GM18867 (cell line): ENCODE results near the gene LHCGR.
A peak's percentile ranks its signal among the peaks of the same experiment; 100 is the strongest.
"Not testable (repeated sequence)": the region's sequence is repeated elsewhere in the genome, so short reads cannot be mapped to it uniquely, and the experiment has no call there.

Experiments used
- ATAC-seq: cut with Tn5 transposase; IDR thresholded peaks from one replicate; pipeline ENCODE4 v1.9.1; 2021; ENCODE audit warnings: mild to moderate bottlenecking, moderate library complexity; ENCODE audit not compliant: unreplicated experiment

The LHCGR gene

GRCh38 chr2:48749291-48750127 lies 6.0 kb downstream of the LHCGR start:
- peak; percentile 57 for ATAC-seq

GRCh38 chr2:48747319-48747718 lies 8.2 kb downstream of the LHCGR start:
- no peak for ATAC-seq

- ATAC-seq = not testable (repeated sequence)
These were observed 16.3 kb downstream of the LHCGR start for GRCh38 chr2:48739236-48739635.

- ATAC-seq = no peak
These were observed 16.7 kb downstream of the LHCGR start for GRCh38 chr2:48738806-48739205.

- no peak for ATAC-seq
These were observed 19.3 kb downstream of the LHCGR start for GRCh38 chr2:48736251-48736650.

GRCh38 chr2:48734576-48735303 lies 20.8 kb downstream of the LHCGR start:
- no peak for ATAC-seq

- no peak for ATAC-seq
These were observed 22.4 kb downstream of the LHCGR start for GRCh38 chr2:48733067-48733503.

- ATAC-seq = no peak
These were observed 26.7 kb downstream of the LHCGR start for GRCh38 chr2:48728840-48729239.

GRCh38 chr2:48728295-48728694 lies 27.2 kb downstream of the LHCGR start:
- no peak for ATAC-seq

GRCh38 chr2:48727560-48727959 lies 28.0 kb downstream of the LHCGR start:
- ATAC-seq = no peak

- no peak for ATAC-seq
These were observed 29.6 kb downstream of the LHCGR start for GRCh38 chr2:48725696-48726494.

- no peak for ATAC-seq
These were observed 31.2 kb downstream of the LHCGR start for GRCh38 chr2:48724278-48724677.

GRCh38 chr2:48723129-48723528 lies 32.4 kb downstream of the LHCGR start:
- no peak for ATAC-seq

GRCh38 chr2:48722391-48722790 lies 33.1 kb downstream of the LHCGR start:
- no peak for ATAC-seq

GRCh38 chr2:48721158-48721557 lies 34.4 kb downstream of the LHCGR start:
- no peak for ATAC-seq

- ATAC-seq = no peak
These were observed 35.9 kb downstream of the LHCGR start for GRCh38 chr2:48719480-48720177.

- ATAC-seq = no peak
These were observed 37.7 kb downstream of the LHCGR start for GRCh38 chr2:48717846-48718245.

GRCh38 chr2:48715956-48716355 lies 39.6 kb downstream of the LHCGR start:
- no peak for ATAC-seq

- ATAC-seq = no peak
These were observed 40.3 kb downstream of the LHCGR start for GRCh38 chr2:48715042-48715899.

- no peak for ATAC-seq
These were observed 41.3 kb downstream of the LHCGR start for GRCh38 chr2:48714245-48714644.
